ENCODE results near the gene GPR65. TPM values are rescaled to one million over a fixed set of nuclear protein-coding genes. Genes with fewer than 3 reads are reported as not detected.
A peak's percentile ranks its signal among the peaks of the same experiment; 100 is the strongest.

GPR65 gene
- total and polyA plus RNA-seq, 10 of the 15 experiments (the other 5 are each of a cell fraction or from before 2014, with no cell fraction given) = 4.4 to 14.7 (median 9.4) TPM

GRCh38 chr14:88005978-88006851 is 1.3 kb downstream of the GPR65 start (continued):
- TF ChIP-seq ZBTB11 (CRISPR knock-in tag; IDR thresholded peaks at IDR 0.05) = no peak
- peak; percentile 68 for TF ChIP-seq BCL11A (IDR thresholded peaks at IDR 0.05; ENCODE audit: low read depth, low read length)
- TF ChIP-seq MXI1 (IDR thresholded peaks at IDR 0.05; ENCODE audit: low read depth, low read length) = peak; percentile 72
- TF ChIP-seq POLR2A (IDR thresholded peaks at IDR 0.05; ENCODE audit: low read depth, low read length) = peak; percentile 56
- 0 out of 2 replicates have a peak, but pooled peaks have one; percentile 65 for TF ChIP-seq MAX (IDR thresholded peaks at IDR 0.05; ENCODE audit: low read depth, low read length)
- no peak for TF ChIP-seq E2F8 (IDR thresholded peaks at IDR 0.05; ENCODE audit: low read depth, partially characterized antibody)
- TF ChIP-seq CHD2 (IDR thresholded peaks at IDR 0.05; ENCODE audit: borderline replicate concordance, low read depth, low read length) = peak; percentile 67; the same call in 1 of the 2 replicates
- TF ChIP-seq ASH2L (IDR thresholded peaks at IDR 0.05; ENCODE audit: borderline replicate concordance, low read depth) = no peak
- peak; percentile 83 for TF ChIP-seq MTA2 (IDR thresholded peaks at IDR 0.05; ENCODE audit: low read depth)
- no peak; the same call in none of the 2 replicates for TF ChIP-seq MLLT1 (IDR thresholded peaks at IDR 0.05)
- TF ChIP-seq NFXL1 (IDR thresholded peaks at IDR 0.05; ENCODE audit: borderline replicate concordance) = no peak
- TF ChIP-seq NBN (IDR thresholded peaks at IDR 0.05) = peak; percentile 74
- no peak for TF ChIP-seq NRF1 (conservative IDR thresholded peaks at IDR 0.05; ENCODE audit: low read depth, low read length)
- peak; percentile 17; the same call in 1 of the 2 replicates for TF ChIP-seq SMC3 (IDR thresholded peaks at IDR 0.05; ENCODE audit: borderline replicate concordance, low read length)
- TF ChIP-seq TCF12 (IDR thresholded peaks at IDR 0.05; ENCODE audit: low read depth, low read length) = 0 out of 2 replicates have a peak, but pooled peaks have one; percentile 16
- no peak; the same call in 1 of the 2 replicates for TF ChIP-seq NR2C1 (IDR thresholded peaks at IDR 0.05)
- no peak for TF ChIP-seq PRDM15 (CRISPR knock-in tag; IDR thresholded peaks at IDR 0.05)
- TF ChIP-seq RELA (IDR thresholded peaks at IDR 0.05; ENCODE audit: borderline replicate concordance, partially characterized antibody) = no peak

Data from GM12878 (cell line).